Neural cell (in vitro differentiated cells): ENCODE results near the gene ZNF805.

ENCODE experiments used
- CTCF ChIP-seq: fragments of 450-650 bp; IDR thresholded peaks from 2 replicates; pipeline ENCODE4 v1.5.1; 2014; ENCODE audit warnings: antibody characterized with exemption, mild to moderate bottlenecking, moderate library complexity; ENCODE audit not compliant: poor library complexity, severe bottlenecking
- EP300 ChIP-seq: fragments of 450-650 bp; conservative IDR thresholded peaks from 2 replicates; pipeline ENCODE4 v1.6.1; 2014; ENCODE audit warnings: antibody characterized with exemption, mild to moderate bottlenecking, moderate library complexity; ENCODE audit not compliant: poor library complexity, severe bottlenecking
- MXI1 ChIP-seq: fragments of 450-650 bp; conservative IDR thresholded peaks from 2 replicates; pipeline ENCODE4 v1.6.1; 2014; ENCODE audit warnings: antibody characterized with exemption, mild to moderate bottlenecking; ENCODE audit not compliant: poor library complexity, severe bottlenecking
- RAD21 ChIP-seq: fragments of 450-650 bp; conservative IDR thresholded peaks from 2 replicates; pipeline ENCODE4 v1.6.1; 2014; ENCODE audit warnings: antibody characterized with exemption, mild to moderate bottlenecking, moderate library complexity

DNA sequence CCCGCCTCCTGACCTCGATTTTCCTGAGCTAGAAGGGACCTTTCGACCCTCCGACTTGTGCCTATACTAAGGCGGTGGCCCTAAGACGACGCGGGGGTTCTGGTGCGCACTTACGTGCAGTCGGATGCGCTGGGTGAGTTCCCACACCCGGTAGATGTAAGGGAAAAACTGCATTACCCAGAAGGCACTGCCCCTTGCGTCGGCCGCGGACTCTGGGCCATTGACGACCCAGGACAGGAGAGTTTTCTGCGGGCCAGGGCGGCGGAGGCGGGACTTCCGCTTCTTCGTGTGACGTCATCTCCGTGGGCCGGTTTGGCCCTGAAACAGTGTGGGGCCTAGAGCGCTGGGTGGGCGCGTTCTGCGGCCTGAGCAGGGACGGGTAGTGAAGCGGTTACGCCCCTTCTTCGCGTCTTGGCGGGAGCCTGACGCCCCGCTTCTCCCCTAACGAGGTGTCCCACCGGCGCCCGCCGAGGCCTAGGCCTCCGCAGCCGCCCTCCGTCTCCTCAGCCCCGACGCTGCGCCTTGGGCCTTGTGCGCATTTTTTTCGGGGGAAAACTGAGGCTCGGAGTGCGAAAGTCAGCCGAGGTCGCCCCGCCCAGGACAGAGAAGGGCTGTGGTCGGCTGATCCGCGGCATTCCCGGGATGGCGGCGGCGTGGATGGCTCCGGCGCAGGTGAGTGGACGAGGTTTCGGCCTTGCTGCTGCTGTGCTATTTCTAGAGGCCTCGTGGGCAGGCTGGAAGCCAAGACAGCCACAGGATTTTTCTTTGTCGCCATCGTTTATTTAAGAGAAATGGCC is 39.9 kb downstream of the ZNF805 start, which contains the start of gene ZNF460:
- no peak for TF ChIP-seq CTCF
- TF ChIP-seq RAD21: no peak
- peak; percentile 63 for TF ChIP-seq MXI1
- peak; percentile 14 for TF ChIP-seq EP300
